Liver (tissue), 9 donors: ENCODE measurements around the gene RNF212. TPM values are rescaled to one million over a fixed set of nuclear protein-coding genes. Genes with fewer than 3 reads are reported as not detected.

Experiments
- DNase-seq: peaks from one replicate; pipeline ENCODE4 v3.0.0-alpha.2; 2017; ENCODE audit warnings: low spot score
- H3K27ac ChIP-seq, 2 donors: one replicate each; pipeline ENCODE4 v1.7.0; 2013; ENCODE audit warnings: inconsistent platforms in 2 of 2, low read length in 2 of 2, control low read depth in 1 of 2, low read depth in 1 of 2, mild to moderate bottlenecking in 1 of 2
- H3K27me3 ChIP-seq, 4 donors: one replicate each; pipeline versions ENCODE4 v1.6.1 to v1.7.0; 2013; ENCODE audit warnings: low read length in 3 of 4, inconsistent platforms in 1 of 4, mild to moderate bottlenecking in 1 of 4, moderate library complexity in 1 of 4; ENCODE audit not compliant: control insufficient read depth in 4 of 4, insufficient read depth in 4 of 4
- H3K36me3 ChIP-seq, 4 donors: one replicate each; pipeline versions ENCODE4 v1.6.1 to v1.7.0; 2013; ENCODE audit warnings: low read length in 3 of 4, mild to moderate bottlenecking in 3 of 4, low read depth in 1 of 4, moderate library complexity in 1 of 4; ENCODE audit not compliant: control insufficient read depth in 4 of 4, insufficient read depth in 3 of 4
- H3K4me1 ChIP-seq, 4 donors: one replicate each; pipeline versions ENCODE4 v1.6.1 to v1.7.0; 2013; ENCODE audit warnings: low read length in 3 of 4, mild to moderate bottlenecking in 3 of 4, moderate library complexity in 1 of 4; ENCODE audit not compliant: control insufficient read depth in 4 of 4, insufficient read depth in 4 of 4
- H3K4me3 ChIP-seq, 3 donors: one replicate each; pipeline versions ENCODE4 v1.6.1 to v1.7.0; 2013; ENCODE audit warnings: low read length in 3 of 3, control low read depth in 1 of 3, low read depth in 1 of 3, mild to moderate bottlenecking in 1 of 3
- H3K9ac ChIP-seq, 2 donors: one replicate each; pipeline ENCODE4 v1.7.0; 2013; ENCODE audit warnings: low read length in 2 of 2, mild to moderate bottlenecking in 2 of 2, moderate library complexity in 2 of 2, control low read depth in 1 of 2, low read depth in 1 of 2
- H3K9me3 ChIP-seq, 4 donors: one replicate each; pipeline versions ENCODE4 v1.6.1 to v1.7.0; 2013; ENCODE audit warnings: low read length in 3 of 4; ENCODE audit not compliant: control insufficient read depth in 4 of 4
- CTCF ChIP-seq: fragments of 150-350 bp; IDR thresholded peaks from 2 replicates; pipeline ENCODE4 v1.5.1; 2017; ENCODE audit warnings: improper control_type of control experiment, low read depth, low read length; ENCODE audit not compliant: missing input control
- EGR1 ChIP-seq, 2 donors: IDR thresholded peaks; 2 replicates each; pipeline ENCODE4 v1.6.1; 2016 to 2018; ENCODE audit warnings: antibody characterized with exemption in 2 of 2, low read depth in 2 of 2
- FOXA1 ChIP-seq: IDR thresholded peaks from 2 replicates; pipeline ENCODE4 v1.6.1; 2016; ENCODE audit warnings: antibody characterized with exemption
- FOXA2 ChIP-seq: IDR thresholded peaks from 2 replicates; pipeline ENCODE4 v1.6.1; 2016; ENCODE audit warnings: antibody characterized with exemption
- GABPA ChIP-seq, 2 donors: IDR thresholded peaks in 1 of 2; conservative IDR thresholded peaks in 1 of 2; 2 replicates each; pipeline ENCODE4 v1.6.1; 2016; ENCODE audit warnings: antibody characterized with exemption in 2 of 2, mild to moderate bottlenecking in 1 of 2, moderate library complexity in 1 of 2
- HNF4A ChIP-seq, 2 donors: conservative IDR thresholded peaks; 2 replicates each; pipeline ENCODE4 v1.6.1; 2016; ENCODE audit warnings: antibody characterized with exemption in 2 of 2, mild to moderate bottlenecking in 2 of 2
- HNF4G ChIP-seq: IDR thresholded peaks from 2 replicates; pipeline ENCODE4 v1.6.1; 2016; ENCODE audit warnings: antibody characterized with exemption
- JUND ChIP-seq, 2 donors: IDR thresholded peaks; 2 replicates each; pipeline ENCODE4 v1.6.1; 2016; ENCODE audit warnings: antibody characterized with exemption in 2 of 2
- MAX ChIP-seq: IDR thresholded peaks from 2 replicates; pipeline ENCODE4 v1.6.1; 2016; ENCODE audit warnings: antibody characterized with exemption
- NR2F2 ChIP-seq: IDR thresholded peaks from 2 replicates; pipeline ENCODE4 v1.6.1; 2016; ENCODE audit warnings: antibody characterized with exemption
- RAD21 ChIP-seq, 2 donors: IDR thresholded peaks; 2 replicates each; pipeline ENCODE4 v1.6.1; 2016; ENCODE audit warnings: antibody characterized with exemption in 2 of 2, mild to moderate bottlenecking in 2 of 2
- RXRA ChIP-seq, 2 donors: IDR thresholded peaks; 2 replicates each; pipeline ENCODE4 v1.6.1; 2017 to 2018; ENCODE audit warnings: antibody characterized with exemption in 2 of 2, mild to moderate bottlenecking in 1 of 2
- SP1 ChIP-seq: IDR thresholded peaks from 2 replicates; pipeline ENCODE4 v1.6.1; 2018; ENCODE audit warnings: antibody characterized with exemption, mild to moderate bottlenecking
- TAF1 ChIP-seq: conservative IDR thresholded peaks from 2 replicates; pipeline ENCODE4 v1.6.1; 2016; ENCODE audit warnings: antibody characterized with exemption, mild to moderate bottlenecking
- YY1 ChIP-seq: IDR thresholded peaks from 2 replicates; pipeline ENCODE4 v1.6.1; 2016; ENCODE audit warnings: antibody characterized with exemption, mild to moderate bottlenecking
- ZBTB33 ChIP-seq: IDR thresholded peaks from 2 replicates; pipeline ENCODE4 v1.6.1; 2016; ENCODE audit warnings: antibody characterized with exemption
- WGBS: extraction: QIAGEN DNeasy Blood & Tissue Kit; methylation state at CpG from one replicate; pipeline ENCODE4 v1.1.7; 2013; 5-methylcytosine and 5-hydroxymethylcytosine counted together
- polyA plus RNA-seq, 2 donors: library from polyadenylated mRNA; stranded (reverse) in 1 of 2; unstranded in 1 of 2; fragments of 200-250 nt in 1 of 2; fragments of >200 nt in 1 of 2; fragmentation: Nextera tagmentation in 1 of 2; extraction: Ambion mirVana in 1 of 2; gene quantifications; one replicate each; pipeline versions ENCODE4 v1.2.1 to v1.2.3, GENCODE V29; 2013 to 2015
- total RNA-seq, 2 donors: library from RNA; depleted of rRNA; stranded (reverse); fragments of >200 nt; gene quantifications; one replicate each; pipeline ENCODE4 v1.2.3, GENCODE V29; 2014
- TF ChIP-seq, protein P1 (sequence below): IDR thresholded peaks from 2 replicates; pipeline ENCODE4 v1.6.1; 2016; ENCODE audit warnings: antibody characterized with exemption
- TF ChIP-seq, protein P2 (sequence below): IDR thresholded peaks from 2 replicates; pipeline ENCODE4 v1.6.1; 2016; ENCODE audit warnings: antibody characterized with exemption, mild to moderate bottlenecking
- donor health status: healthy.
- donor health status: healthy.
- donor health status: healthy.
- donor health status: healthy.
- donor health status: healthy.

The RNF212 gene
- total and polyA plus RNA-seq, 4 donors = 0.32 to 0.47 (median 0.38) TPM; not detected in 1

DNA sequence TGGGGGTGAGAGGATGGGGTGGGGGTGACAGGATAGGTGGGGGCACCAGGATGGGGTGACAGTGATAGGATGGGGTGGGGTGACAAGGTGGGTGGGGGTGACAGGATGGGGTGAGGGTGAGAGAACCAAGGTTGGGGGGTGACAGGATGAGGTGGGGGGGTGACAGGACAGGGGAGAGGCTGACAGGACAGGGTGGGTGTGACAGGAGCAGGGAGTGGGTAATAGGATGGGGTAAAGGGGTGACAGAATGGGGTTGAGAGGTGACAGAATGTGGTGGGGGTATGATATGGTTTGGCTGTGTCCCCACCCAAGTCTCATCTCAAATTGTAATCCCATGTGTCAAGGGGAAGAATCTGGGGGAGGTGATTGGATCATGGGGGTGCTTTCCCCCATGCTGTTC is 26.0 kb downstream of the RNF212 start:
- Histone ChIP-seq H3K27ac (no peak overlapping the region), H3K27me3 (no peaks in the 10 kb centered on the region), H3K4me1 (peaks cover 0 to 5% (median 4%) of the 10 kb centered on the region in 4 donors), H3K36me3 (no peaks in the 10 kb centered on the region), H3K9ac (no peak overlapping the region), H3K9me3 (peaks cover 0 to 6% (median 1%) of the 10 kb centered on the region in 4 donors), H3K4me3 (no peak overlapping the region)
- no peak for DNase-seq
- TF ChIP-seq MAX (no peak), RAD21 (IDR thresholded peaks at IDR 0.05) (no peak), GABPA (IDR thresholded peaks at IDR 0.05 in 1 of 2, conservative IDR thresholded peaks at IDR 0.05 in 1 of 2) (no peak), FOXA1 (no peak), EGR1 (IDR thresholded peaks at IDR 0.05; ENCODE audit: low read depth in 2 of 2) (no peak), CTCF (no peak), SP1 (no peak), JUND (IDR thresholded peaks at IDR 0.05) (no peak), ZBTB33 (no peak), YY1 (no peak), HNF4G (no peak), FOXA2 (no peak), RXRA (IDR thresholded peaks at IDR 0.05) (no peak), TAF1 (no peak)
- TF ChIP-seq, protein P1, sequence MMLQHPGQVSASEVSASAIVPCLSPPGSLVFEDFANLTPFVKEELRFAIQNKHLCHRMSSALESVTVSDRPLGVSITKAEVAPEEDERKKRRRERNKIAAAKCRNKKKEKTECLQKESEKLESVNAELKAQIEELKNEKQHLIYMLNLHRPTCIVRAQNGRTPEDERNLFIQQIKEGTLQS = no peak

DNA sequence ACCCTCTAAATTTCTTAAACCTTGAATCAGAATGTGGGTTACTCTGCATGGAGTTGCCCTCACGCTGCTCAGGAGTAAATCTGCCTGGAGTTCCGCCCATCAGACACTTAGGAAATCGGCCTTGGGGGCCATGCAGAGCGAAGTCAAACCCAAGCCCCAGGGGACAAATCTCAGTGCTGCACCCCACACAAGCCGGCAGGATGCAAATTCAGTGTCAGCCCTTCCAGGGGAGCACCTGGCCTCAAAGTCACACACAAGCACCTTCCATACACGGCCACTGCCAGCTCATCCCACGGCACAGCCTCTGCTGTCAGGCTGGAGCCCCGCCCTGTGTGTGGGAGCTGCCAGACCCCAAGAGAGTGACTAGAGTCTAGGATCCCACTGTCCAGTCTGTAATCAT is 27.4 kb downstream of the RNF212 start:
- no peak for TF ChIP-seq GABPA (IDR thresholded peaks at IDR 0.05 in 1 of 2, conservative IDR thresholded peaks at IDR 0.05 in 1 of 2)
- no peak for TF ChIP-seq JUND (IDR thresholded peaks at IDR 0.05)
- WGBS = 76% methylated on average over 8 of the region's 8 CpGs
- no peak overlapping the region for H3K4me3 ChIP-seq
- H3K36me3 ChIP-seq = no peaks in the 10 kb centered on the region
- no peaks in the 10 kb centered on the region for H3K4me1 ChIP-seq
- no peak for DNase-seq
- no peak overlapping the region for H3K27ac ChIP-seq
- no peak overlapping the region for H3K9ac ChIP-seq
- H3K9me3 ChIP-seq = peaks cover 0 to 6% (median 1%) of the 10 kb centered on the region in 4 donors
- H3K27me3 ChIP-seq = no peaks in the 10 kb centered on the region

GRCh38 chr4:1085404-1085799 is 28.0 kb downstream of the RNF212 start:
- TF ChIP-seq, protein P2, sequence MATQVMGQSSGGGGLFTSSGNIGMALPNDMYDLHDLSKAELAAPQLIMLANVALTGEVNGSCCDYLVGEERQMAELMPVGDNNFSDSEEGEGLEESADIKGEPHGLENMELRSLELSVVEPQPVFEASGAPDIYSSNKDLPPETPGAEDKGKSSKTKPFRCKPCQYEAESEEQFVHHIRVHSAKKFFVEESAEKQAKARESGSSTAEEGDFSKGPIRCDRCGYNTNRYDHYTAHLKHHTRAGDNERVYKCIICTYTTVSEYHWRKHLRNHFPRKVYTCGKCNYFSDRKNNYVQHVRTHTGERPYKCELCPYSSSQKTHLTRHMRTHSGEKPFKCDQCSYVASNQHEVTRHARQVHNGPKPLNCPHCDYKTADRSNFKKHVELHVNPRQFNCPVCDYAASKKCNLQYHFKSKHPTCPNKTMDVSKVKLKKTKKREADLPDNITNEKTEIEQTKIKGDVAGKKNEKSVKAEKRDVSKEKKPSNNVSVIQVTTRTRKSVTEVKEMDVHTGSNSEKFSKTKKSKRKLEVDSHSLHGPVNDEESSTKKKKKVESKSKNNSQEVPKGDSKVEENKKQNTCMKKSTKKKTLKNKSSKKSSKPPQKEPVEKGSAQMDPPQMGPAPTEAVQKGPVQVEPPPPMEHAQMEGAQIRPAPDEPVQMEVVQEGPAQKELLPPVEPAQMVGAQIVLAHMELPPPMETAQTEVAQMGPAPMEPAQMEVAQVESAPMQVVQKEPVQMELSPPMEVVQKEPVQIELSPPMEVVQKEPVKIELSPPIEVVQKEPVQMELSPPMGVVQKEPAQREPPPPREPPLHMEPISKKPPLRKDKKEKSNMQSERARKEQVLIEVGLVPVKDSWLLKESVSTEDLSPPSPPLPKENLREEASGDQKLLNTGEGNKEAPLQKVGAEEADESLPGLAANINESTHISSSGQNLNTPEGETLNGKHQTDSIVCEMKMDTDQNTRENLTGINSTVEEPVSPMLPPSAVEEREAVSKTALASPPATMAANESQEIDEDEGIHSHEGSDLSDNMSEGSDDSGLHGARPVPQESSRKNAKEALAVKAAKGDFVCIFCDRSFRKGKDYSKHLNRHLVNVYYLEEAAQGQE = no peak
- TF ChIP-seq JUND (IDR thresholded peaks at IDR 0.05) (no peak), HNF4A (conservative IDR thresholded peaks at IDR 0.05) (no peak), HNF4G (no peak), RAD21 (IDR thresholded peaks at IDR 0.05) (no peak), RXRA (IDR thresholded peaks at IDR 0.05) (no peak), EGR1 (IDR thresholded peaks at IDR 0.05; ENCODE audit: low read depth in 2 of 2) (no peak), CTCF (no peak), NR2F2 (no peak)
- 86% methylated on average over 7 of the region's 7 CpGs for WGBS
- Histone ChIP-seq H3K4me3 (no peak overlapping the region), H3K27ac (no peak overlapping the region), H3K9me3 (peaks cover 0 to 6% (median 1%) of the 10 kb centered on the region in 4 donors), H3K36me3 (no peaks in the 10 kb centered on the region), H3K9ac (no peak overlapping the region), H3K4me1 (no peaks in the 10 kb centered on the region), H3K27me3 (no peaks in the 10 kb centered on the region)
- no peak for DNase-seq
